GM21825 (cell line): ENCODE data around the gene R3HDM2.
"Not testable (repeated sequence)": the region's sequence is repeated elsewhere in the genome, so short reads cannot be mapped to it uniquely, and the experiment has no call there.

ENCODE experiments used
- ATAC-seq: cut with Tn5 transposase; IDR thresholded peaks from one replicate; pipeline ENCODE4 v1.9.1; 2021; ENCODE audit warnings: mild to moderate bottlenecking, moderate library complexity; ENCODE audit not compliant: unreplicated experiment

Gene R3HDM2

GRCh38 chr12:57384478-57384877 lies 46.4 kb downstream of the R3HDM2 start:
- no peak for ATAC-seq

- no peak for ATAC-seq
Measured at GRCh38 chr12:57381693-57382220, 49.1 kb downstream of the R3HDM2 start.

- ATAC-seq, result no peak
Measured at GRCh38 chr12:57380300-57380699, 50.5 kb downstream of the R3HDM2 start.

- ATAC-seq, result no peak
Measured at GRCh38 chr12:57377103-57377840, 53.6 kb downstream of the R3HDM2 start.

GRCh38 chr12:57372233-57372632 lies 58.6 kb downstream of the R3HDM2 start:
- no peak for ATAC-seq

GRCh38 chr12:57370696-57371095 lies 60.1 kb downstream of the R3HDM2 start:
- ATAC-seq, result no peak

- ATAC-seq, result no peak
Measured at GRCh38 chr12:57370072-57370471, 60.8 kb downstream of the R3HDM2 start.

GRCh38 chr12:57369202-57369601 lies 61.6 kb downstream of the R3HDM2 start:
- no peak for ATAC-seq

- ATAC-seq, result no peak
Measured at GRCh38 chr12:57368349-57369095, 62.3 kb downstream of the R3HDM2 start.

- no peak for ATAC-seq
Measured at GRCh38 chr12:57367121-57367520, 63.7 kb downstream of the R3HDM2 start.

GRCh38 chr12:57366315-57366714 lies 64.5 kb downstream of the R3HDM2 start:
- ATAC-seq, result no peak

- not testable (repeated sequence) for ATAC-seq
Measured at GRCh38 chr12:57364156-57364555, 66.7 kb downstream of the R3HDM2 start.

- ATAC-seq, result no peak
Measured at GRCh38 chr12:57360468-57360867, 70.4 kb downstream of the R3HDM2 start.

GRCh38 chr12:57358646-57359045 lies 72.2 kb downstream of the R3HDM2 start:
- ATAC-seq, result no peak

GRCh38 chr12:57355734-57356133 lies 75.1 kb downstream of the R3HDM2 start:
- no peak for ATAC-seq

- no peak for ATAC-seq
Measured at GRCh38 chr12:57352166-57352565, 78.7 kb downstream of the R3HDM2 start.

- ATAC-seq, result no peak
Measured at GRCh38 chr12:57347284-57347683, 83.6 kb downstream of the R3HDM2 start.

- ATAC-seq, result no peak
Measured at GRCh38 chr12:57343703-57344378, 87.0 kb downstream of the R3HDM2 start.

GRCh38 chr12:57342207-57342691 lies 88.6 kb downstream of the R3HDM2 start:
- ATAC-seq, result no peak

GRCh38 chr12:57341275-57341990 lies 89.4 kb downstream of the R3HDM2 start:
- no peak for ATAC-seq

GRCh38 chr12:57340104-57340503 lies 90.7 kb downstream of the R3HDM2 start:
- ATAC-seq, result no peak
